ENCODE results near the gene CLDN20.

- TF ChIP-seq RCOR1 (IDR thresholded peaks at IDR 0.05; ENCODE audit: low read length) (no peak), CTCF (IDR thresholded peaks at IDR 0.05) (no peak), RXRA (IDR thresholded peaks at IDR 0.05; ENCODE audit: borderline replicate concordance, low read depth) (no peak)
These were observed 62.1 kb downstream of the CLDN20 start for GRCh38 chr6:155325700-155326516.

Data from SK-N-SH (cell line).